HepG2 (cell line): Measurements from ENCODE around the gene SSBP4.

ENCODE experiments used
- BRCA1 ChIP-seq: sonication (generic); formaldehyde crosslinking; IDR thresholded peaks from 2 replicates; pipeline ENCODE4 v1.4.0; 2020; ENCODE audit warnings: missing genetic modification reagents
- ELF1 ChIP-seq: sonication (generic); formaldehyde crosslinking; IDR thresholded peaks from 2 replicates; pipeline ENCODE4 v1.4.0; 2020; ENCODE audit warnings: missing genetic modification reagents
- HOXA9 ChIP-seq: sonication (generic); formaldehyde crosslinking; IDR thresholded peaks from 2 replicates; pipeline ENCODE4 v1.8.1; 2022; ENCODE audit warnings: missing genetic modification reagents, mild to moderate bottlenecking, moderate library complexity, borderline replicate concordance
- TCF12 ChIP-seq, 2 experiments: fragments of 450-650 bp in 1 of 2; sonication (generic) in 1 of 2; formaldehyde crosslinking in 1 of 2; IDR thresholded peaks; 2 replicates each; pipeline versions ENCODE4 v1.6.1 to v1.8.0; 2017 to 2022; ENCODE audit warnings: antibody characterized with exemption in 1 of 2, mild to moderate bottlenecking in 1 of 2, missing genetic modification reagents in 1 of 2, moderate library complexity in 1 of 2
- ZBTB7A ChIP-seq: sonication (generic); formaldehyde crosslinking; IDR thresholded peaks from 2 replicates; pipeline ENCODE4 v1.8.0; 2022; ENCODE audit warnings: mild to moderate bottlenecking, missing genetic modification reagents
- ZFP1 ChIP-seq: IDR thresholded peaks from 2 replicates; pipeline ENCODE4 v1.6.1; 2016
- ZNF331 ChIP-seq: sonication (generic); formaldehyde crosslinking; IDR thresholded peaks from 2 replicates; pipeline ENCODE4 v1.4.0; 2020; ENCODE audit warnings: missing genetic modification reagents
- TF ChIP-seq, protein P1 (sequence below): sonication (generic); formaldehyde crosslinking; IDR thresholded peaks from 2 replicates; pipeline ENCODE4 v1.5.0; 2020; ENCODE audit warnings: mild to moderate bottlenecking, missing genetic modification reagents, moderate library complexity
- TF ChIP-seq, protein P2 (sequence below), 2 experiments: sonication (generic) in 1 of 2; formaldehyde crosslinking in 1 of 2; IDR thresholded peaks; 2 replicates each; pipeline versions ENCODE4 v1.4.0 to v1.6.1; 2018 to 2020; ENCODE audit warnings: missing genetic modification reagents in 2 of 2, borderline replicate concordance in 1 of 2, low read depth in 1 of 2, mild to moderate bottlenecking in 1 of 2, missing biosample characterization in 1 of 2

DNA sequence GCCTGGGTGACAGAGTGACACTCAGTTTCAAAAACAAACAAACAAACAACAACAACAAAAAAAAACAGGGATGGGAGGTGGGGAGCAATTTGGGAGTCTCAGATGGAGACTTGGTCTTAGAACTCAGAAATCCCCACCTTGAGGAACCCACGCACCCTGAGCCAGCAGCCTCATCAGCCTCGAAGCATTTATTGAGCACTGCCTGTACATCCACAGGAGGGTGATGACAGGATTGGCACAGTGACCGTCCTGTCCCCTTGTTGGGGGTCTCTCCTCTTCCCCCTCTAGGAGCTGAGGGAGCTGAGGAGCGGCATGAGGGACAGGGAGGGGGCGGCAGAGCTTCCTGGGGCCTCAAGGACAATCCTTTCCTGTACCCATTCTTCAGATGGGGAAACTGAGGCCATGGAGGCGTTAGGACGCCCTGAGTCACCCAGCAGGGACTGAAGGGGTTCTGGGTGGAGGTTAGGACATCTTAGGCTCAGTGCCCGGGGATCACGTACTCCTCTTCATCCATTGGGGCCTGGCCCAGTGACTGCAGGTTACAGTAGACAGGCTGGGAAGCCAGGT, 27.6 kb upstream of the SSBP4 start:
- TF ChIP-seq ELF1 (CRISPR knock-in tag): no peak
- TF ChIP-seq ZNF331 (CRISPR knock-in tag): no peak
- TF ChIP-seq BRCA1 (CRISPR knock-in tag): no peak
- TF ChIP-seq, protein P1, sequence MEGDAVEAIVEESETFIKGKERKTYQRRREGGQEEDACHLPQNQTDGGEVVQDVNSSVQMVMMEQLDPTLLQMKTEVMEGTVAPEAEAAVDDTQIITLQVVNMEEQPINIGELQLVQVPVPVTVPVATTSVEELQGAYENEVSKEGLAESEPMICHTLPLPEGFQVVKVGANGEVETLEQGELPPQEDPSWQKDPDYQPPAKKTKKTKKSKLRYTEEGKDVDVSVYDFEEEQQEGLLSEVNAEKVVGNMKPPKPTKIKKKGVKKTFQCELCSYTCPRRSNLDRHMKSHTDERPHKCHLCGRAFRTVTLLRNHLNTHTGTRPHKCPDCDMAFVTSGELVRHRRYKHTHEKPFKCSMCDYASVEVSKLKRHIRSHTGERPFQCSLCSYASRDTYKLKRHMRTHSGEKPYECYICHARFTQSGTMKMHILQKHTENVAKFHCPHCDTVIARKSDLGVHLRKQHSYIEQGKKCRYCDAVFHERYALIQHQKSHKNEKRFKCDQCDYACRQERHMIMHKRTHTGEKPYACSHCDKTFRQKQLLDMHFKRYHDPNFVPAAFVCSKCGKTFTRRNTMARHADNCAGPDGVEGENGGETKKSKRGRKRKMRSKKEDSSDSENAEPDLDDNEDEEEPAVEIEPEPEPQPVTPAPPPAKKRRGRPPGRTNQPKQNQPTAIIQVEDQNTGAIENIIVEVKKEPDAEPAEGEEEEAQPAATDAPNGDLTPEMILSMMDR (CRISPR knock-in tag): no peak
- TF ChIP-seq ZFP1 (CRISPR knock-in tag): no peak
- TF ChIP-seq, protein P2, sequence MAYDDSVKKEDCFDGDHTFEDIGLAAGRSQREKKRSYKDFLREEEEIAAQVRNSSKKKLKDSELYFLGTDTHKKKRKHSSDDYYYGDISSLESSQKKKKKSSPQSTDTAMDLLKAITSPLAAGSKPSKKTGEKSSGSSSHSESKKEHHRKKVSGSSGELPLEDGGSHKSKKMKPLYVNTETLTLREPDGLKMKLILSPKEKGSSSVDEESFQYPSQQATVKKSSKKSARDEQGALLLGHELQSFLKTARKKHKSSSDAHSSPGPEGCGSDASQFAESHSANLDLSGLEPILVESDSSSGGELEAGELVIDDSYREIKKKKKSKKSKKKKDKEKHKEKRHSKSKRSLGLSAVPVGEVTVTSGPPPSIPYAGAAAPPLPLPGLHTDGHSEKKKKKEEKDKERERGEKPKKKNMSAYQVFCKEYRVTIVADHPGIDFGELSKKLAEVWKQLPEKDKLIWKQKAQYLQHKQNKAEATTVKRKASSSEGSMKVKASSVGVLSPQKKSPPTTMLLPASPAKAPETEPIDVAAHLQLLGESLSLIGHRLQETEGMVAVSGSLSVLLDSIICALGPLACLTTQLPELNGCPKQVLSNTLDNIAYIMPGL (CRISPR knock-in tag; IDR thresholded peaks at IDR 0.05; ENCODE audit: borderline replicate concordance in 1 of 2, low read depth in 1 of 2): no peak
- TF ChIP-seq TCF12 (IDR thresholded peaks at IDR 0.05): no peak
- no peak for TF ChIP-seq TCF12 (CRISPR knock-in tag; IDR thresholded peaks at IDR 0.05)
- TF ChIP-seq HOXA9 (CRISPR knock-in tag): no peak
- no peak for TF ChIP-seq ZBTB7A (CRISPR knock-in tag)
